Thyroid gland (tissue), 4 donors: Measurements from ENCODE around the gene PXDN. TPM values are rescaled to one million over a fixed set of nuclear protein-coding genes. Genes with fewer than 3 reads are reported as not detected.

Experiments
- DNase-seq, 2 donors: peaks; one replicate each; pipeline ENCODE4 v3.0.0-alpha.2; 2019
- H3K27ac ChIP-seq, 3 donors: fragments of 200-600 bp; sonication (generic); 1 replicate in 2 of 3; 2 replicates in 1 of 3; pipeline ENCODE4 v1.5.1; 2016 to 2019; ENCODE audit warnings: mild to moderate bottlenecking in 1 of 3, moderate library complexity in 1 of 3
- H3K27me3 ChIP-seq: fragments of 200-600 bp; sonication (generic); one replicate; pipeline ENCODE4 v1.5.1; 2019
- H3K36me3 ChIP-seq, 2 donors: fragments of 200-600 bp; sonication (generic); one replicate each; pipeline ENCODE4 v1.5.1; 2016 to 2019
- H3K4me1 ChIP-seq, 2 donors: fragments of 200-600 bp; sonication (generic); one replicate each; pipeline ENCODE4 v1.5.1; 2017 to 2019
- H3K4me3 ChIP-seq, 3 donors: fragments of 200-600 bp; sonication (generic); replicated peaks in 1 of 3; 1 replicate in 2 of 3; 2 replicates in 1 of 3; pipeline ENCODE4 v1.5.1; 2016; ENCODE audit warnings: mild to moderate bottlenecking in 1 of 3
- H3K9me3 ChIP-seq: fragments of 200-600 bp; sonication (generic); one replicate; pipeline ENCODE4 v1.5.1; 2017
- CTCF ChIP-seq, 6 experiments: fragments of 200-600 bp in 3 of 6; fragments of 450-650 bp in 3 of 6; sonication (generic) in 3 of 6; IDR thresholded peaks; one replicate each; pipeline ENCODE4 v1.5.1; 2016 to 2019; ENCODE audit warnings: antibody characterized with exemption in 6 of 6, mild to moderate bottlenecking in 2 of 6, inconsistent platforms in 1 of 6, moderate library complexity in 1 of 6
- POLR2A ChIP-seq, 2 donors: fragments of 450-650 bp; IDR thresholded peaks; one replicate each; pipeline ENCODE4 v1.6.1; 2017; ENCODE audit warnings: antibody characterized with exemption in 2 of 2, mild to moderate bottlenecking in 2 of 2, moderate library complexity in 1 of 2
- WGBS, 2 donors: methylation state at CpG; one replicate each; pipeline ENCODE4 v1.1.5; 2017; 5-methylcytosine and 5-hydroxymethylcytosine counted together
- intact Hi-C: fragments of 100-400 bp; cut with DNase I; formaldehyde crosslinking; loops from one replicate; pipeline ENCODE4 v1.15.1; 2023
- total RNA-seq, 4 donors: library from RNA; depleted of rRNA; stranded (reverse); fragments of >200 nt; gene quantifications; one replicate each; pipeline ENCODE4 v1.2.3, GENCODE V29; 2016

PXDN gene
- total RNA-seq, 4 donors from 2014 or later = 6.9 to 17.3 (median 13.6) TPM

DNA sequence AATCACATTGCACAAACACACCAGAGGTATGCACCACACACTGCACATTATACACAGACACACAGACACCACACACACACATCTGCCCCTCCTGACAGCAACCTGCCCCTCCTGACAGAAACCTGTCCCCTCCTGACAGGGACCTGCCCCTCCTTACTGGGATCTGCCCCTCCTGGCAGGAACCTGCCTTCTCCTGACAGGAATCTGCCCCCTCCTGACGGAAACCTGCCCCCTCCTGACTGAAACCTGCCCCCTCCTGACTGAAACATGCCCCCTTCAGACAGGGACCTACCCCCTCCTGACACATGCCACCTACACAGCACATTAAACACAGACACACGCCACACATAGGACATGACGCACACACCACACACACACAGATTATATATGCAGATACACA, 88.9 kb downstream of the PXDN start:
- peaks cover 0 to 25% of the 10 kb centered on the region in 2 donors for H3K4me1 ChIP-seq

GRCh38 chr2:1654696-1655374, 89.5 kb downstream of the PXDN start:
- no peaks in the 10 kb centered on the region for H3K27me3 ChIP-seq
- intact Hi-C loops = no loop called here
- WGBS, 2 donors = 81 to 83% methylated on average over 8 of the region's 8 CpGs
- no peaks in the 10 kb centered on the region for H3K36me3 ChIP-seq
- no peak for TF ChIP-seq POLR2A (IDR thresholded peaks at IDR 0.05)
- peak overlapping the region in 1 of 3 donors; percentile 14 for H3K27ac ChIP-seq
- H3K4me3 ChIP-seq = no peak overlapping the region
- DNase-seq = no peak
- H3K9me3 ChIP-seq = no peaks in the 10 kb centered on the region
- peaks cover 0 to 25% of the 10 kb centered on the region in 2 donors for H3K4me1 ChIP-seq

More for the DNA sequence above, 88.9 kb downstream of the PXDN start:
- H3K27ac ChIP-seq = peak overlapping the region in 1 of 3 donors; percentile 14
- no peak overlapping the region for H3K4me3 ChIP-seq
- TF ChIP-seq POLR2A (IDR thresholded peaks at IDR 0.05) (no peak), CTCF (IDR thresholded peaks at IDR 0.05) (no peak)
- no peak for DNase-seq
- H3K36me3 ChIP-seq = peaks cover 2 to 5% of the 10 kb centered on the region in 2 donors
- H3K9me3 ChIP-seq = no peaks in the 10 kb centered on the region
- WGBS, 2 donors = 87 to 91% methylated on average over 3 of the region's 3 CpGs
- intact Hi-C loops = no loop called here
- H3K27me3 ChIP-seq = no peaks in the 10 kb centered on the region

- H3K27me3 ChIP-seq = no peaks in the 10 kb centered on the region
- no peak for DNase-seq
- no peaks in the 10 kb centered on the region for H3K36me3 ChIP-seq
- intact Hi-C loops = no loop called here
- TF ChIP-seq CTCF (IDR thresholded peaks at IDR 0.05) = no peak
- TF ChIP-seq POLR2A (IDR thresholded peaks at IDR 0.05) = no peak
- WGBS, 2 donors = 85 to 86% methylated on average over 14 of the region's 14 CpGs
- H3K9me3 ChIP-seq = no peaks in the 10 kb centered on the region
- peak overlapping the region in 2 of 3 donors; percentile 9 to 56 for H3K27ac ChIP-seq
- H3K4me1 ChIP-seq = peaks cover 0 to 25% of the 10 kb centered on the region in 2 donors
- H3K4me3 ChIP-seq = no peak overlapping the region
These were observed 90.2 kb downstream of the PXDN start for GRCh38 chr2:1653956-1654695.

- H3K4me3 ChIP-seq = no peak overlapping the region
- no peak for DNase-seq
- peak overlapping the region in 1 of 3 donors; percentile 56 for H3K27ac ChIP-seq
- WGBS, 2 donors = 71 to 78% methylated on average over 9 of the region's 9 CpGs
- H3K4me1 ChIP-seq = peaks cover 0 to 25% of the 10 kb centered on the region in 2 donors
- intact Hi-C loops = no loop called here
- TF ChIP-seq POLR2A (IDR thresholded peaks at IDR 0.05) (no peak), CTCF (IDR thresholded peaks at IDR 0.05) (no peak)
- no peaks in the 10 kb centered on the region for H3K36me3 ChIP-seq
- H3K27me3 ChIP-seq = no peaks in the 10 kb centered on the region
- no peaks in the 10 kb centered on the region for H3K9me3 ChIP-seq
These were observed 92.1 kb downstream of the PXDN start for GRCh38 chr2:1652034-1652790.

GRCh38 chr2:1651121-1652033, 92.9 kb downstream of the PXDN start:
- peaks cover 0 to 25% of the 10 kb centered on the region in 2 donors for H3K4me1 ChIP-seq
- peak overlapping the region in 1 of 3 donors; percentile 56 for H3K27ac ChIP-seq
- H3K9me3 ChIP-seq = no peaks in the 10 kb centered on the region
- DNase-seq = no peak
- 82 to 83% methylated on average over 16 of the region's 16 CpGs for WGBS, 2 donors
- H3K27me3 ChIP-seq = no peaks in the 10 kb centered on the region
- TF ChIP-seq CTCF (IDR thresholded peaks at IDR 0.05) (no peak), POLR2A (IDR thresholded peaks at IDR 0.05) (no peak)
- H3K4me3 ChIP-seq = no peak overlapping the region
- intact Hi-C loops = no loop called here
- H3K36me3 ChIP-seq = no peaks in the 10 kb centered on the region
